Measurements from ENCODE around the gene SPOP.
"Not testable (repeated sequence)": the region's sequence is repeated elsewhere in the genome, so short reads cannot be mapped to it uniquely, and the experiment has no call there.

The SPOP gene

GRCh38 chr17:49647256-49647585 lies 30.7 kb downstream of the SPOP start:
- no peak for DNase-seq (ENCODE audit: low read depth)

GRCh38 chr17:49646391-49647255 lies 31.3 kb downstream of the SPOP start:
- no peak for DNase-seq (ENCODE audit: low read depth)

DNA sequence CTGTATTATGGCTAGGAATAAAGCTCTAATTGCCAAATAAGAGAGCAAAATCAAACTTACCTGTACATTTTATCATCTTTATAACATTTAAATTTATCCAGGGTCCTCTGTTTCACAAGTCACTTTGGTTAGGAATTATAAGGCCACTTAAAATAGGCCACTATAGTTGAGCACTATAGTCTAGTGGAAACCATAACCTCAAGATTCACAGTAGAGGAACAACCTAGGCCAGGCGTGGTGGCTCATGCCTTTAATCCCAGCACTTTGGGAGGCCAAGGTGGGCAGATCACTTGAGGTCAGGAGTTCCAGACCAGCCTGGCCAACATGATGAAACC lies 31.9 kb downstream of the SPOP start:
- DNase-seq (ENCODE audit: low read depth) = not testable (repeated sequence)

GRCh38 chr17:49645654-49646053 lies 32.2 kb downstream of the SPOP start:
- no peak for DNase-seq (ENCODE audit: low read depth)

- DNase-seq (ENCODE audit: low read depth) = no peak
Observed at GRCh38 chr17:49640556-49640955, 37.3 kb downstream of the SPOP start.

- no peak for DNase-seq (ENCODE audit: low read depth)
Observed at GRCh38 chr17:49638818-49639217, 39.1 kb downstream of the SPOP start.

GRCh38 chr17:49637739-49638138 lies 40.2 kb downstream of the SPOP start:
- no peak for DNase-seq (ENCODE audit: low read depth)

GRCh38 chr17:49637050-49637449 lies 40.8 kb downstream of the SPOP start:
- DNase-seq (ENCODE audit: low read depth) = no peak

DNA sequence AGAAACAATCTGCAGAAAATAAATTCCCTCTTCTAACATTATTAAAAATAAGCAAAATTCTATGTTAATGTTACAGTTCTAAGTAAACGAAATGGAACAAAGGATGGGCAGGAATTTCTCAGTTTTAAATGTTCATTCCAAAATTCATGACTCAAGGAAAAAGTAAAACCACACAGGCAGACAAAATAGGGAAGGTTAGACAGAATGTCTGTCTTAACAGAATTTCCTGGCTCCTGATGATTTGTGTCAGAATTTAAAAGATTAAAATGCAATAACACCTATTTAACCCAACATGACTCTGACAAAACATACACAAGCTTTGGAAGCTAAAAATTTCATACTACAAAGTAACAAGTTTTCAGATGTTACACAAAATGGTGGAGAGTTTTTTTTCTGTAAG lies 42.8 kb downstream of the SPOP start:
- no peak for DNase-seq (ENCODE audit: low read depth)

DNA sequence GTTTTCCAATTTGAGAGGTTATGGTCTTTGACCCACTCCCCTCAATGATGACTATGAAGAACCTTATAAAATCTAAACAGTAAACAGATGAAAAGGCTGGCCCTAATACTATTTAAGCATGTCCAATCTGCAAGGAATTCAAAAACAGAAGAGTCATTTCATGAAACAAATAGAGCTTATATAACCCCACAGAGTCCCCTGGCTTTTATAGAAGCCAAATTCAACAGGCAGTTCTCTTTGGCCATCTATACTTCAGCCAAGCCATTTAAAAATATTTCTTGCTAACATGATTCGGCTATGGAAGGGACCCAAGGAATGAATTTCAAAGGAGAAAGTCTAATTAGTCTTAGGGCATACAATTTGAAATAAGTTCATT lies 43.4 kb downstream of the SPOP start:
- DNase-seq (ENCODE audit: low read depth) = no peak

DNA sequence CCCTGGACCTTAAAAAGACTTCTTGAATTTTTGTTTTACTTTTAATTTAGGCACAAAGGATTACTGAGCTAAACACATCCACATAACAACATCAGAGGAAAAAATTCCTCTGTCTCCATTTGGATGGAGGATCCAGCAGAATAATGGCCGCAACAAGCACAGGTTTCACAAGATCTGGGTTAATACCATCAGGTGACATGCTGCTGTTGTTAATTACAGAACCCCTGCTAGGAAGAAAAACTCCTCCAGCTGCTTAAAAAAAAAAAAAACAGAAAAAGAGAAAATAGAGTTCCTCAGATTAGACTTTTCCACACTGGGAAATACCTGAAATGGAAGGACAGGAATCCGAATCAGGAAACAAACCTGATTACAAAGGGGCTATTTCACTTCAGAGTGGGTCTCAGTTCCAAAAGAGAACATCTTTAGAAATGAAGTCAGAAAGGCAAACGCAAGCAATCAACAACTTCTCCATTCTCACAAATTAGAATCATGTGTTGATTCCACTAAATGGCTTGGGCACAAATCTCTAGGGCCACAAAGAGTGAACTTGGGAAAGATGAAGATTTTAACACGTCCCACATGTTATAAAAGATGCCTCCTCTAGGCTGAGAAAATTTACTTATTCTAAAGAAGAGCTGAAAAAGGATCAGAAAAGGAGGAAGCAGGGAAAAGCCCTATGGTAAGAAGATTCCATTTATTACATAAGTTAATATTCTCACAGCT lies 44.0 kb downstream of the SPOP start:
- no peak for DNase-seq (ENCODE audit: low read depth)

GRCh38 chr17:49633250-49633649 lies 44.6 kb downstream of the SPOP start:
- no peak for DNase-seq (ENCODE audit: low read depth)

DNA sequence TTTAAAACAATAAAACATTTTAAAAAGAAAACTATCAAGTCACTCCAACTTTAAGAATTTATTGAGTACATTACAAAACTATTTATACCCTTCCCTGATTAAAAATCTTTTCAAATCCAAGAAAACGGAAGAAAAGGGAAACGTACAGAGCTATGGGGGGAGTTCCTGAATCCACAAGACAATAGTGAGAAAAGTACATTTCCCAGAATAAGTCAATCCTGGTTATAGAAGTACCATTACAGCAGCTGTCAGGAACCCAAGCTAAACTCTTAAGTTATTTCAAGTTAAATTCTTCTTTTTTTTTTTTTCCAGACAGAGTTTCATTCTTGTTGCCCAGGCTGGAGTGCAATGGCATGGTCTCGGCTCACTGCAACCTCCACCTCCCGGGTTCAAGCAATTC lies 45.7 kb downstream of the SPOP start:
- DNase-seq (ENCODE audit: low read depth) = no peak

- no peak for DNase-seq (ENCODE audit: low read depth)
Observed at GRCh38 chr17:49631496-49631895, 46.4 kb downstream of the SPOP start.

GRCh38 chr17:49630113-49630900 lies 47.6 kb downstream of the SPOP start:
- no peak for DNase-seq (ENCODE audit: low read depth)

GRCh38 chr17:49629447-49629846 lies 48.5 kb downstream of the SPOP start:
- no peak for DNase-seq (ENCODE audit: low read depth)

DNA sequence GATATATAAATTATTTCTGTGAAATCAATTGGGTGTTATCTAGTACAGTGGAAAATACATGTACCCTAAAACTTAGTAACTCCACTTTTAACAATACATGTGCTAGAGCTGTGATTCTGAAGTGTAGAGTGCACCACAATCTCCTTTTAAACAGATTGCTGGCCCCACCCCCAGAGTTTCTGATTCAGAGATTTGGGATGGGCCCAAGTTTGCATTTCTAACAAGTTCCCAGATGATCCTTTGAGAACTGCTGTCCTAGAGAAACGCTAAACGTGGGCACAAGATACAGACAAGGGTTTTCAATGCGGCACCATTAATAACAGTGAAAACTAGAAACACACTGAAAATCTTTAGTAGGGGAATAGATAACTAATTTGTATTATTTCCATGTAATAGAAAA lies 53.0 kb downstream of the SPOP start:
- DNase-seq (ENCODE audit: low read depth) = no peak

- no peak for DNase-seq (ENCODE audit: low read depth)
Observed at GRCh38 chr17:49621946-49622529, 55.9 kb downstream of the SPOP start.

DNA sequence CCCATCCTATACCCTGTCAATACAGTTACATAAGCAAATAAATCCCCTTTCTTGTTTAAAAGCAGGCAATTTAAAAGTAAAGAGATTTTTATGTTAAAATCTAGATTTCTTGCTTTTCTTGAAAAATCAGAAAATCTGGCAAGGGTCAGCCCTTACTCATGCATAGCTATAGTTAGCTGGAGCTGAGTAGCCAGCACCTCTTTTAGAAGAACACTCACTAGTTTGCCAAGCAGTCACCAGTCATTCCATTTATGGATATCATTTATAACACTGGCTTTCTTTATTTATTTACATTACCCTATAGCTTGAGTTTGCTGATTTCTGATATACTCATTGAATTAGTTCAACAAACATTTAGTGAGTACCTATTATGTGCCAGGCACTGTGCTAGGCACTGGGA lies 56.5 kb downstream of the SPOP start:
- no peak for DNase-seq (ENCODE audit: low read depth)

- no peak for DNase-seq (ENCODE audit: low read depth)
Observed at GRCh38 chr17:49618028-49618611, 59.8 kb downstream of the SPOP start.

- no peak for DNase-seq (ENCODE audit: low read depth)
Observed at GRCh38 chr17:49616601-49617131, 61.2 kb downstream of the SPOP start.

DNA sequence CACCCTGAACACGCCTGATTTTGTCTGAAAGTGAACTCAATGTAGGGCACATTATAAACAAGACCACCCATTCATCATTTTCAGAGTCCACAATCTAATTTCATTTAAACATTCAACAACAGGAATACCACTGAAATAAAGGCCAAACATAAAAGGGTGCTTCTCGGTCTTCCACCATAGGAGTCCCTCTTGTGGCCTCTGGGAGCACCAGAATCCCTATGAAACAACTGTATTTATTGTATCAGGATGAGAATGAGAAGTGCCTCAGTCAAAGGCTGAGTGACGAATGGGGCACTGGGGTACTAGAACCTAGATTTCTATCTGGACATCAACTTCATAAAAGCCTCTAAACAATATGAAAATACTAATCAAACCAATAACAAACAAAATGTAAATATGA lies 61.8 kb downstream of the SPOP start:
- DNase-seq (ENCODE audit: low read depth) = no peak

Data from T follicular helper cell (primary cell).